Pancreas (tissue), 10 donors: ENCODE measurements around the gene NEGR1. TPM values are rescaled to one million over a fixed set of nuclear protein-coding genes. Genes with fewer than 3 reads are reported as not detected.

Experiments used
- ATAC-seq, 4 donors: fragments of 200-7000 bp; cut with Tn5 transposase; one replicate each; pipeline versions ENCODE4 v1.8.0 to v1.9.1; 2020; ENCODE audit warnings: mild to moderate bottlenecking in 4 of 4, moderate library complexity in 4 of 4
- DNase-seq, 6 donors: peaks; one replicate each; pipeline ENCODE4 v3.0.0-alpha.2; 2020
- FAIRE-seq: peaks from 2 replicates; lab custom pipeline; 2012; peaks lifted over from hg19 to GRCh38; lab: Jason Lieb, UNC
- H3K27ac ChIP-seq, 4 donors: fragments of 200-600 bp; sonication (generic); 1 replicate in 3 of 4; 2 replicates in 1 of 4; pipeline versions ENCODE4 v1.5.0 to v1.8.0; 2020
- H3K27me3 ChIP-seq, 4 donors: fragments of 200-600 bp; one replicate each; pipeline ENCODE4 v1.8.0; 2021
- H3K36me3 ChIP-seq, 3 donors: fragments of 200-600 bp; sonication (generic) in 1 of 3; one replicate each; pipeline versions ENCODE4 v1.5.0 to v1.8.0; 2020 to 2021
- H3K4me1 ChIP-seq, 3 donors: fragments of 200-600 bp; one replicate each; pipeline ENCODE4 v1.8.0; 2021
- H3K4me3 ChIP-seq, 4 donors: fragments of 200-600 bp; sonication (generic) in 2 of 4; one replicate each; pipeline versions ENCODE4 v1.5.0 to v1.8.0; 2020 to 2021
- H3K9me3 ChIP-seq, 4 donors: fragments of 200-600 bp; one replicate each; pipeline ENCODE4 v1.8.0; 2021
- WGBS, 2 donors: extraction: QIAGEN DNeasy Blood & Tissue Kit; methylation state at CpG; one replicate each; pipeline ENCODE4 v1.1.7; 2013; 5-methylcytosine and 5-hydroxymethylcytosine counted together
- intact Hi-C, 3 donors: fragments of 100-400 bp; cut with DNase I; formaldehyde crosslinking; loops; one replicate each; pipeline versions ENCODE4 v1.11.1 to v1.14.2; 2022
- polyA plus RNA-seq, 2 donors: library from polyadenylated mRNA; stranded (reverse); fragments of 200-250 nt; gene quantifications; one replicate each; pipeline ENCODE4 v1.2.3, GENCODE V29; 2013
- total RNA-seq, 6 donors: library from RNA; stranded (reverse); fragmentation: NEBNext Ultra II Directional in 4 of 6; extraction: Animal tissue kit (Norgen Biotek cat#: 25700) in 4 of 6; gene quantifications; one replicate each; pipeline versions ENCODE4 v1.2.1 to v1.2.4, GENCODE V29; 2021 to 2023
- TF ChIP-seq, protein P1 (sequence below), 4 donors: fragments of 200-600 bp; sonication (generic) in 3 of 4; IDR thresholded peaks; one replicate each; pipeline versions ENCODE4 v1.5.0 to v1.8.0; 2021; ENCODE audit warnings: antibody characterized with exemption in 4 of 4
- donor health status: healthy with polysubstance abuse.
- donor health status: DM: no; HTN: no; CAD: no; lungs with moderate emphysema.
- donor health status: DM: no; HTN: no; CAD: no.
- donor health status: control.
- donor health status: control.
- donor health status: Bipolar disorder and iron deficiency.
- donor health status: DM: yes; HTN: yes; CAD: no.
- donor health status: DM: no; HTN: no; CAD: no.
- donor health status: DM: no; HTN: no; CAD: no.
- donor health status: DM: yes; HTN: yes; CAD: no.

Gene NEGR1
- total and polyA plus RNA-seq, 8 donors = 1.2 to 9.3 (median 3.4) TPM

- Histone ChIP-seq H3K9me3 (no peaks in the 10 kb centered on the region), H3K27me3 (no peaks in the 10 kb centered on the region), H3K27ac (no peak overlapping the region), H3K36me3 (no peaks in the 10 kb centered on the region), H3K4me3 (no peak overlapping the region), H3K4me1 (no peaks in the 10 kb centered on the region)
- 32 to 45% methylated on average over 3 of the region's 3 CpGs for WGBS, 2 donors
- intact Hi-C loops = no loop called here
- DNase-seq (no peak), FAIRE-seq (no peak), ATAC-seq (no peak)
- TF ChIP-seq, protein P1, sequence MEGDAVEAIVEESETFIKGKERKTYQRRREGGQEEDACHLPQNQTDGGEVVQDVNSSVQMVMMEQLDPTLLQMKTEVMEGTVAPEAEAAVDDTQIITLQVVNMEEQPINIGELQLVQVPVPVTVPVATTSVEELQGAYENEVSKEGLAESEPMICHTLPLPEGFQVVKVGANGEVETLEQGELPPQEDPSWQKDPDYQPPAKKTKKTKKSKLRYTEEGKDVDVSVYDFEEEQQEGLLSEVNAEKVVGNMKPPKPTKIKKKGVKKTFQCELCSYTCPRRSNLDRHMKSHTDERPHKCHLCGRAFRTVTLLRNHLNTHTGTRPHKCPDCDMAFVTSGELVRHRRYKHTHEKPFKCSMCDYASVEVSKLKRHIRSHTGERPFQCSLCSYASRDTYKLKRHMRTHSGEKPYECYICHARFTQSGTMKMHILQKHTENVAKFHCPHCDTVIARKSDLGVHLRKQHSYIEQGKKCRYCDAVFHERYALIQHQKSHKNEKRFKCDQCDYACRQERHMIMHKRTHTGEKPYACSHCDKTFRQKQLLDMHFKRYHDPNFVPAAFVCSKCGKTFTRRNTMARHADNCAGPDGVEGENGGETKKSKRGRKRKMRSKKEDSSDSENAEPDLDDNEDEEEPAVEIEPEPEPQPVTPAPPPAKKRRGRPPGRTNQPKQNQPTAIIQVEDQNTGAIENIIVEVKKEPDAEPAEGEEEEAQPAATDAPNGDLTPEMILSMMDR (IDR thresholded peaks at IDR 0.05) = no peak
These were observed 868.7 kb downstream of the NEGR1 start for GRCh38 chr1:71413441-71414175.

- H3K36me3 ChIP-seq = no peaks in the 10 kb centered on the region
- TF ChIP-seq, protein P1 (IDR thresholded peaks at IDR 0.05) = no peak
These were observed 882.3 kb downstream of the NEGR1 start for GRCh38 chr1:71400050-71400449.

GRCh38 chr1:71399594-71399993, 882.7 kb downstream of the NEGR1 start:
- no peaks in the 10 kb centered on the region for H3K27me3 ChIP-seq

More at GRCh38 chr1:71400050-71400449, 882.3 kb downstream of the NEGR1 start:
- intact Hi-C loops = no loop called here
- Histone ChIP-seq H3K9me3 (no peaks in the 10 kb centered on the region), H3K27ac (no peak overlapping the region), H3K4me3 (no peak overlapping the region), H3K27me3 (no peaks in the 10 kb centered on the region), H3K4me1 (no peaks in the 10 kb centered on the region)
- ATAC-seq = no peak
- DNase-seq = no peak
- no peak for FAIRE-seq

GRCh38 chr1:71393301-71393700, 889.0 kb downstream of the NEGR1 start:
- no peak for ATAC-seq
- no peak for DNase-seq
- intact Hi-C loops = no loop called here

More at GRCh38 chr1:71399594-71399993, 882.7 kb downstream of the NEGR1 start:
- intact Hi-C loops = no loop called here
- Histone ChIP-seq H3K4me3 (no peak overlapping the region), H3K9me3 (no peaks in the 10 kb centered on the region), H3K27ac (no peak overlapping the region), H3K36me3 (no peaks in the 10 kb centered on the region), H3K4me1 (no peaks in the 10 kb centered on the region)
- DNase-seq (no peak), FAIRE-seq (no peak), ATAC-seq (no peak)
- TF ChIP-seq, protein P1 (IDR thresholded peaks at IDR 0.05) = no peak
- 38 to 44% methylated on average over 2 of the region's 2 CpGs for WGBS, 2 donors

DNA sequence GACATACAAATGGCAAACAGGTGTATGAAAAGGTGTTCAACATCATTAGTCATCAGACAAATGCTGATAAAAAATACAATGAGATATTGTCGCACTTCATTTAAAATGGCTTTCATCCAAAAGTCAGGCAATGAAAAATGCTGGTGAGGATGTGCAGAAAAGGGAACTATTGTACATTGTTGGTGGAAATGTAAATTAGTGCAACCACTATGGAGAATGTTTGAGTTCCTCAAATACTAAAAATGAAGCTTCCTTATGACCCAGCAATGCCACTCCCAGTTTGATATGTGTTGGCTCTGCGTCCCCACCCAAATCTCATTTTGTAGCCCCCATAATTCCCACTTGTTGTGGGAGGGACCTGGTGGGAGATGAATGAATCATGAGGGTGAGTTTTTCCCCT, 891.8 kb downstream of the NEGR1 start:
- ATAC-seq (no peak), DNase-seq (no peak), FAIRE-seq (no peak)
- Histone ChIP-seq H3K9me3 (no peaks in the 10 kb centered on the region), H3K4me3 (no peak overlapping the region), H3K27me3 (no peaks in the 10 kb centered on the region), H3K4me1 (no peaks in the 10 kb centered on the region), H3K27ac (no peak overlapping the region), H3K36me3 (no peaks in the 10 kb centered on the region)
- TF ChIP-seq, protein P1 (IDR thresholded peaks at IDR 0.05) = no peak
- 61 to 81% methylated on average over 2 of the region's 2 CpGs for WGBS, 2 donors
- intact Hi-C loops = no loop called here

More at GRCh38 chr1:71393301-71393700, 889.0 kb downstream of the NEGR1 start:
- Histone ChIP-seq H3K4me1 (no peaks in the 10 kb centered on the region), H3K27me3 (no peaks in the 10 kb centered on the region), H3K27ac (no peak overlapping the region), H3K36me3 (no peaks in the 10 kb centered on the region), H3K4me3 (no peak overlapping the region), H3K9me3 (no peaks in the 10 kb centered on the region)
- TF ChIP-seq, protein P1 (IDR thresholded peaks at IDR 0.05) = no peak
- FAIRE-seq = no peak
